GM21723 (cell line): Measurements from ENCODE around the gene CXCL14.
A peak's percentile ranks its signal among the peaks of the same experiment; 100 is the strongest.

Experiments used
- ATAC-seq: cut with Tn5 transposase; IDR thresholded peaks from one replicate; pipeline ENCODE4 v1.9.1; 2021; ENCODE audit warnings: mild to moderate bottlenecking, moderate library complexity; ENCODE audit not compliant: unreplicated experiment

Gene CXCL14

GRCh38 chr5:135569755-135570452 lies 8.9 kb downstream of the CXCL14 start:
- no peak for ATAC-seq

GRCh38 chr5:135568923-135569360 lies 9.8 kb downstream of the CXCL14 start:
- no peak for ATAC-seq

- no peak for ATAC-seq
These were observed 10.5 kb downstream of the CXCL14 start for GRCh38 chr5:135568246-135568645.

GRCh38 chr5:135567661-135568060 lies 11.1 kb downstream of the CXCL14 start:
- ATAC-seq, result no peak

- ATAC-seq, result no peak
These were observed 12.1 kb downstream of the CXCL14 start for GRCh38 chr5:135566422-135567400.

GRCh38 chr5:135565725-135566421 lies 12.9 kb downstream of the CXCL14 start:
- peak; percentile 51 for ATAC-seq

GRCh38 chr5:135565266-135565665 lies 13.5 kb downstream of the CXCL14 start:
- ATAC-seq, result no peak

- ATAC-seq, result no peak
These were observed 14.5 kb downstream of the CXCL14 start for GRCh38 chr5:135564331-135564730.

- ATAC-seq, result no peak
These were observed 17.5 kb downstream of the CXCL14 start for GRCh38 chr5:135561266-135561665.

- ATAC-seq, result peak; percentile 95
These were observed 17.9 kb downstream of the CXCL14 start for GRCh38 chr5:135560858-135561257.

- ATAC-seq, result no peak
These were observed 19.4 kb downstream of the CXCL14 start for GRCh38 chr5:135559354-135559753.

- no peak for ATAC-seq
These were observed 21.5 kb downstream of the CXCL14 start for GRCh38 chr5:135557076-135557838.

- ATAC-seq, result no peak
These were observed 22.2 kb downstream of the CXCL14 start for GRCh38 chr5:135556620-135557019.

- no peak for ATAC-seq
These were observed 23.3 kb downstream of the CXCL14 start for GRCh38 chr5:135555530-135555929.

GRCh38 chr5:135553688-135554462 lies 24.9 kb downstream of the CXCL14 start:
- no peak for ATAC-seq

GRCh38 chr5:135551593-135552447 lies 27.0 kb downstream of the CXCL14 start:
- ATAC-seq, result peak; percentile 59

- ATAC-seq, result no peak
These were observed 29.4 kb downstream of the CXCL14 start for GRCh38 chr5:135549413-135549812.

GRCh38 chr5:135547590-135548254 lies 31.1 kb downstream of the CXCL14 start:
- ATAC-seq, result no peak
